DMS79 (cell line): Measurements from ENCODE around the gene FAM131A.

Experiments
- DNase-seq: peaks from one replicate; lab custom pipeline; 2025; lab: John Stamatoyannopoulos, UW

The FAM131A gene

GRCh38 chr3:184377882-184378445 lies 40.6 kb downstream of the FAM131A start, which contains the start of gene THPO:
Gene THPO, minus strand, starts transcription at chr3:184378207. Its CDS starts 1,948 bp downstream, at chr3:184376259.
- DNase-seq = no peak

DNA sequence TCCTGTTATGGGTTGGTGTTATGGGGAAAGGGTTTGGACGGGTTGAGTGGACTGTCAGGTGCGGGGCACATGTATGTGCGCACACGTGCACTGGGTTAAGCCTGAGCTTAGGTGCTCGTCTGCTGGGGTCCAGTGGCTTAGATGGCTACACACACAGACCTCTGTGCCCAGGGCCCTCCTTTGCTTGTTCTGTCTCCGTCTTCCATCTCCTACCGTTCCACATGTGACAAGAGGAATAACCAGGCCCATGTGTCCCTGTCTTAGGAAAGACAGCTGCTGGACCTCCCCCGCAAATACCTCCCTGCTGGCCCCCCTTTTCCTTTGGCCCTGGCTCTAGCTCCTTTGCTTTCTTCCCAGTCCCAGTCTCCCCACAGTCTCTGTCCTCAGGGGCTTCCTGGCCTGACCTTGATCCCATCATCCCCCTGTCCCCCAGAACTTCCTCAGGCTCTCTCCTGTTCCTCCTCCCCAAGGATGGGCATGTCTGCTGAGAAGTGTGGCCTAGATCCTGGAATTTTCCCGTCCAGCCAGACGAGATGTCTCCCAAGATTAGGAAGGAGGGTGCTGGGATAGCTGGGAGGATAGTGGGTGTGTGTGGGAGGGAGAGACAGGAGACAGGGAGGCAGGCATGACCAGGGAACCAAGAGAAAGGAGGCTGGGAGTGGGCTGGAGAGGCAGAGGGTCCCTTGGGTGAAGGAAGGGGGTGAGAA lies 41.4 kb downstream of the FAM131A start:
- DNase-seq = no peak

- no peak for DNase-seq
These were observed 42.2 kb downstream of the FAM131A start, which contains the start of gene CHRD for GRCh38 chr3:184379358-184380184. Gene CHRD, plus strand, starts transcription at chr3:184380054. Its CDS starts 265 bp downstream, at chr3:184380319.

- DNase-seq = no peak
These were observed 42.8 kb downstream of the FAM131A start for GRCh38 chr3:184380185-184380626.

DNA sequence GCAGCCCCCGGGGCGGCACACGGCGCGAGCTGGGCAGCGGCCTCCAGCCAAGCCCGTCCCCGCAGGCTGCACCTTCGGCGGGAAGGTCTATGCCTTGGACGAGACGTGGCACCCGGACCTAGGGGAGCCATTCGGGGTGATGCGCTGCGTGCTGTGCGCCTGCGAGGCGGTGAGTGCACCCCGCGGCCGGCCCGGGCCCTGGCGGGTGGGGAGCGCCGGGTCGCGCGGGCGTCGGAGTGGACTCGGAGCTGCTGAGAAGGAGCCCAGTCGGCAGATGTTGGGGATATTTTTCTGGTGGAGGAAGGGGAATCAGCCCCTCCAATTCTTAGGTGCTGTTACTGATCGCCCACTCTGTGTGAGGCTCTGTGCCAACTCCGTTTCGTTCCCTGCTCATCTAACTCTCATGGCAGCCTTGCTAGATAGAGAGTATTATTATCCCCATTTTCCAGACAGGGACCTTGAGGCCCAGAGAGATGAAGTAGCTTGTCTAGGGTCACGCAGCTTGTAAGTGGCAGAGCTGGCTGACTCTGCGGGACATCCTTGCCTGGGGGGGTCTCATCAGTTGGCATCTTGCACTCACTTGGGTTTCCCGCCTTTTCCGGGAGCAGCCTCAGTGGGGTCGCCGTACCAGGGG lies 43.3 kb downstream of the FAM131A start:
- no peak for DNase-seq

DNA sequence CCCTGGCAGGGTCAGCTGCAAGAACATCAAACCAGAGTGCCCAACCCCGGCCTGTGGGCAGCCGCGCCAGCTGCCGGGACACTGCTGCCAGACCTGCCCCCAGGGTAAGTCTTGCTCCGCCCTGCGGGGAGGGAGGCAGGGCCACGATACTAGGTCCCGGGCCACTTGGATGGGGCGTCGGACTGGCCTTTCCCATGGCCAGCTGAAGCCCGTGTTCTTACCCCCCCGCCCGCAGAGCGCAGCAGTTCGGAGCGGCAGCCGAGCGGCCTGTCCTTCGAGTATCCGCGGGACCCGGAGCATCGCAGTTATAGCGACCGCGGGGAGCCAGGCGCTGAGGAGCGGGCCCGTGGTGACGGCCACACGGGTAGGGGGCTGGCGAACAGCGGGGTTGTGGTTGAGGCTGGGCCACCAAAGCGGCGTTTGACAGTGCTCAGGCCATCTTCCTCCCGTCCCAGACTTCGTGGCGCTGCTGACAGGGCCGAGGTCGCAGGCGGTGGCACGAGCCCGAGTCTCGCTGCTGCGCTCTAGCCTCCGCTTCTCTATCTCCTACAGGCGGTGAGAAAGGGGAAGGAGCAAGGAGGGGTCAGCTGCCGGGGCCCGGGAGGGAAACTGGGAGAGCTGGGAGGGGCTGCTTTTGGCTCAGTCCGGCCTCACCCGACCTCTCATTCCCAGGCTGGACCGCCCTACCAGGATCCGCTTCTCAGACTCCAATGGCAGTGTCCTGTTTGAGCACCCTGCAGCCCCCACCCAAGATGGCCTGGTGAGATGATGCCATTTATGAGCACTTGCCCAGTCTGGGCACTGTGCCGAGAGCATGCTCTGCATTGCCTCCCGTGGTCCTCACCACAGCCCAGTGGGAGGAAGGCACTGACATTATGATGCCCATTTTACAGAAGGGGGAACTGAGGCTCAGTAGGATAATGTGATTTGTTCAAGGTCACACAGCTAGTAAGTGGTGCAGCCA lies 44.1 kb downstream of the FAM131A start:
- no peak for DNase-seq

- no peak for DNase-seq
These were observed 45.1 kb downstream of the FAM131A start for GRCh38 chr3:184382326-184383032.

DNA sequence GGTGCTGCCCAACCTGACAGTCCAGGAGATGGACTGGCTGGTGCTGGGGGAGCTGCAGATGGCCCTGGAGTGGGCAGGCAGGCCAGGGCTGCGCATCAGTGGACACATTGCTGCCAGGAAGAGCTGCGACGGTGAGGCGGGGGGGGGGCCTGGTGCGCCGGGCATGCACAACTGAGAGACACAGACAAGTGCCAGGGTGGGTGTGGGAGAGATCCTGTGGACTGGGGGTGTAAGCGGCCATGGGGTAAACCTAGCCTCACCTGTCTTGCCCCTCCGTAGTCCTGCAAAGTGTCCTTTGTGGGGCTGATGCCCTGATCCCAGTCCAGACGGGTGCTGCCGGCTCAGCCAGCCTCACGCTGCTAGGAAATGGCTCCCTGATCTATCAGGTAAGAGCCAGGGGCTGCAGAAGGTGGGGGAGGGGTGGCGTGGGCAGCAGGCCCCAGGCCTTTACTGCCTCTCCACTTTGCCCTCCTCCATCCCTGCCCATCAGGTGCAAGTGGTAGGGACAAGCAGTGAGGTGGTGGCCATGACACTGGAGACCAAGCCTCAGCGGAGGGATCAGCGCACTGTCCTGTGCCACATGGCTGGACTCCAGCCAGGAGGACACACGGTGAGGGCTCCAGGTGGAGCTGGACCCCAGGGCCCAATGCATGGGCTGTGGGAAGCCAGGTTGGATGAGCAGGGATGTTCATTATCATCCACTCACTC lies 45.8 kb downstream of the FAM131A start:
- no peak for DNase-seq

DNA sequence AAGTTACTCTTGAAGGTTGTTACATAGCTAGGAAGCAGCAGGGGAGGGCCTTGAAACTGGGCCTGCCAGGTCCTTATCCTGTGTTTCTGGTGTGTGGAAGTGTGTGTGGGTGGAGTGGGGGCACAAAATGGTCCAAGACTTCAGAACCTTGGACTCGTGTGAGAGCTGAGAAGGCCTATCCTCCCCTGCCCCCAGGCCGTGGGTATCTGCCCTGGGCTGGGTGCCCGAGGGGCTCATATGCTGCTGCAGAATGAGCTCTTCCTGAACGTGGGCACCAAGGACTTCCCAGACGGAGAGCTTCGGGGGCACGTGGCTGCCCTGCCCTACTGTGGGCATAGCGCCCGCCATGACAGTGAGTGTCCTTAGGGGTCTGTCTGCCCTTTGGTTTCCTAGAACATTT lies 46.9 kb downstream of the FAM131A start:
- DNase-seq = no peak

- DNase-seq = no peak
These were observed 47.5 kb downstream of the FAM131A start for GRCh38 chr3:184384856-184385422.

GRCh38 chr3:184386047-184386806 lies 48.8 kb downstream of the FAM131A start:
- DNase-seq = no peak

DNA sequence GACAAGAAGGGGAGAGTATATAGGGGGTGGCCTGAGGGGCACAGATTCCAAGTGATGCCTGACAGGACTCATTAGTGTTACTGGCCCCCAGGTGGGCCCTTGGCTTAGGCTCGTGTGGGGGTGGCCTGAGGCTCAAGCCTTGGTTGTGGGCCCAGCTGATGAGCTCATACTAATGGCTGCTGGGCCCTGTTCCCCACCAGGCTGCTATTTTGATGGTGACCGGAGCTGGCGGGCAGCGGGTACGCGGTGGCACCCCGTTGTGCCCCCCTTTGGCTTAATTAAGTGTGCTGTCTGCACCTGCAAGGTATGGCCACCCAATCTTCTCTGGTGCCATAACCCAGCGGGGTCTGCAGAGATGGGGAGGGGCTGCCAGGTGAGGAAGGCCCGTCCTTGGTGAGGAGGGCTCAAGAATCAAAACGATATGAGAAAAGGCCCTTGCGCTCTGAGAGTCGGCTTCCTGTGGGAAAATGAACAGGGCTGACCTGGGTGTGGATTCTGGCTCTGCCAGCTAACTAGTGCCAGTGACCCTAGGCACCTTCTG lies 49.8 kb downstream of the FAM131A start:
- no peak for DNase-seq

GRCh38 chr3:184388164-184388935 lies 51.0 kb downstream of the FAM131A start:
- no peak for DNase-seq

DNA sequence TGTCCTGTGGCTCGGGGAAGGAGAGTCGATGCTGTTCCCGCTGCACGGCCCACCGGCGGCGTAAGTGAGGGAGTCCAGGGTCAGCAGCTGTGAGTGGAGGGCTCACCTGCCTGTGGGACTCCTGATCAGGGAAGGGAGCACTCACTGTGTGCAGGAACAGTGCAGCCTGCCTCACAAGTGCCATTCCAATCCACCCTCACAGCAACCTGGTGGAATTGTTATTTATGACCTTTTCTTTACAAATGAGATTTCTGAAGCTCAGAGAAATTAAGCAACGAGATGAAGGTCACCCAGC lies 51.5 kb downstream of the FAM131A start:
- DNase-seq = no peak

DNA sequence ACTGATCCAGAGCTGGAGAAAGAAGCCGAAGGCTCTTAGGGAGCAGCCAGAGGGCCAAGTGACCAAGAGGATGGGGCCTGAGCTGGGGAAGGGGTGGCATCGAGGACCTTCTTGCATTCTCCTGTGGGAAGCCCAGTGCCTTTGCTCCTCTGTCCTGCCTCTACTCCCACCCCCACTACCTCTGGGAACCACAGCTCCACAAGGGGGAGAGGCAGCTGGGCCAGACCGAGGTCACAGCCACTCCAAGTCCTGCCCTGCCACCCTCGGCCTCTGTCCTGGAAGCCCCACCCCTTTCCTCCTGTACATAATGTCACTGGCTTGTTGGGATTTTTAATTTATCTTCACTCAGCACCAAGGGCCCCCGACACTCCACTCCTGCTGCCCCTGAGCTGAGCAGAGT lies 52.0 kb downstream of the FAM131A start:
- DNase-seq = no peak

DNA sequence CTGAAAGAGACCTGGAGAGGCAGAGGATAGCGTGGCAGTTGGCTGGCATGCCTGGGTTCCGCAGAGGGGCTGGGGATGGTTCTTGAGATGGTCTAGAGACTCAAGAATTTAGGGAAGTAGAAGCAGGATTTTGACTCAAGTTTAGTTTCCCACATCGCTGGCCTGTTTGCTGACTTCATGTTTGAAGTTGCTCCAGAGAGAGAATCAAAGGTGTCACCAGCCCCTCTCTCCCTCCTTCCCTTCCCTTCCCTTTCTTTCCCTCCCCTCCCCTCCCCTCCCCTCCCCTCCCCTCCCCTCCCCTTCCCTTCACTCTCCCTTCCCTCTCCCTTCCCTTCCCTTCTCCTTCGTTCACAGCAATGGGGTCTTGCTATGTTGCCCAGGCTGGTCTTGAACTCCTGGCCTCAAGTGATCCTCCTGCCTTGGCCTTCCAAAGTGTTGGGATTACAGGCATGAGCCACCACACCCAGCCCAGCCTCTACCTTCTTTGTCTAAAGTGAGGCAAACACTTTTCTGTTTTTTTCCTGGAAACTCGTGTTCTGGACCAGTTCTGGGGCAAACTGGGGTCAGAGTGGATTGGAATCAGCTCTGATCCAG lies 52.6 kb downstream of the FAM131A start:
- no peak for DNase-seq

DNA sequence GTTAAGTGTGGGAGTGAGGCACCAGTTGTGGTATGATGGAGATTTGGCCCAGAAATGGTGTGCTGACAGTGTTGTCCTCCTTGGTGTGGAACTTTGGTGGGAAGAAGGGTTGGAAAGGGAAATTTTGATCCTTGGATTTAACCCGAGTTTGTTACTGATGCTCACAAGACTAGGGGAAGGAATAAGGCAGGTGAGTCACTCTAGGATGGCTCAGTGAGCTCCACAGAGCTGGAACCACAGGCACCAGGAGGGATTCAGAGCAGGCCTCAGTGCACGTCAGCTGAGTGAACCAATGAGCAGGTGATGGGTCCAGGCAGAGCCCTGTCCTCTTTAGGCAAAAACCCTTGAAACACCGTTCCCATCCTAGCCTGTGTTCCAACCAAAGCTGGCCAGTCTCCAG lies 53.9 kb downstream of the FAM131A start:
- DNase-seq = no peak

DNA sequence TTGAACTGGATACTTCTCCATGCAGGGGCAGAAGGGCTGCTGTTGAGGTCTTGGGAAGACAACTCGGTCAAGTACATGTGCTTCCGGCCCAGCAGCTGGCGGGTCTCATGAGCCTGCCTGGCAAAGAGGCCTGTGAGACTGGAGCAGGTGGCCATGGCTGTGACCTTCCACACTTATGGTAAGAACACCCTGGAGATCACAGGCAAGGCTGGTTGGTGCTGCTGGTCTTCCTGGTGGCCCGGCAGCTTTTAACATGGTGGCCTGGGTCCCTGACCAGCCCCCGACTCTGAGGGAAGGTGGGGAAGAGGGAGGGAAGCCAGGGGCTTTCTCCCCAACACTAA lies 57.9 kb downstream of the FAM131A start:
- no peak for DNase-seq
